ENCODE data around the gene FNDC7. TPM values are rescaled to one million over a fixed set of nuclear protein-coding genes. Genes with fewer than 3 reads are reported as not detected.

The FNDC7 gene
- total and polyA plus RNA-seq, 2 donors (not counting 3 experiments of a cell fraction or from before 2014, with no cell fraction given) = not detected

DNA sequence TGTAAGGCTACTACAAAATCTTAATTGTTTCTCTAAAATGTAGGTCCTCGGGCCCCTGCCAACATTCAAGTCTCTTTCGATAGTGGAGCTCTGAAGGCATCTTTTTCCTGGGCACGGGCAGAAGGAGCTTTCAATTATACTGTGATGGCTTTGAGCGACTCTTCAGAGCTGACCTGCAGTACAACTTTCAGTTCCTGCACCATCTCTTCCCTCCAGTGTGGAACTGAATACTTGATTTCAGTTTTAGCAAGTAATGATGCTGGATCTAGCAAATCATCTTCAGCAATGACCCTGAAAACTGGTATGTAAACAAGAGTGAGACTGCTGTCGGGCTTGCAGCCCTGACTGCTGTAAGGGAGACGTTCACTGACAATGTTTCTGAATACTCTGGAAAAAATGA lies 9.6 kb downstream of the FNDC7 start:
- dilution Hi-C loops (cut with MboI; ENCODE audit: extremely low pct_ligation_motif_present, low sequenced_read_pairs) (no loop called here), intact Hi-C loops (cut with micrococcal nuclease) (no loop called here)
- CTCF ChIA-PET = interaction anchor here (1.4 kb wide), 1 partner anchor 30 kb away, joined by 3 read pairs; the partner anchor contains the start of gene PRPF38B
- Histone ChIP-seq H3K4me1 (ENCODE audit: control insufficient read depth, extremely low read depth, insufficient read depth, low read length) (peaks cover 15% of the 10 kb centered on the region), H3K36me3 (ENCODE audit: control insufficient read depth in 2 of 2, extremely low read depth in 1 of 2, insufficient read depth in 2 of 2, low read length in 2 of 2) (no peaks in the 10 kb centered on the region), H3K9me1 (replicated peaks; ENCODE audit: control insufficient read depth, extremely low read depth, insufficient read depth, low read length) (no peaks in the 10 kb centered on the region), H3K9ac (replicated peaks; ENCODE audit: extremely low read depth, insufficient read depth, low read length) (no peak overlapping the region), H4K20me1 (replicated peaks; ENCODE audit: control insufficient read depth, extremely low read depth, insufficient read depth, low read length) (no peaks in the 10 kb centered on the region), H3K4me3 (replicated peaks in 1 of 3; ENCODE audit: insufficient read depth in 1 of 3, low read depth in 1 of 3, low read length in 3 of 3) (no peak overlapping the region), H3K27ac (ENCODE audit: insufficient read depth, low read depth, low read length) (no peak overlapping the region), H3K9me3 (replicated peaks; ENCODE audit: control insufficient read depth, insufficient read depth, low read length) (no peaks in the 10 kb centered on the region), H3K27me3 (ENCODE audit: control insufficient read depth in 2 of 2, insufficient read depth in 2 of 2, low read length in 2 of 2) (peaks cover 0 to 3% of the 10 kb centered on the region in 2 experiments), H3K4me2 (ENCODE audit: insufficient read depth, low read length) (no peak overlapping the region), H3K79me2 (ENCODE audit: control insufficient read depth, insufficient read depth, low read length) (no peaks in the 10 kb centered on the region), H2AFZ (ENCODE audit: low read depth, low read length) (no peak overlapping the region)
- TF ChIP-seq EZH2 (IDR thresholded peaks at IDR 0.05; ENCODE audit: borderline replicate concordance, low read depth, low read length, severe bottlenecking) (no peak), POLR2AphosphoS5 (IDR thresholded peaks at IDR 0.05; ENCODE audit: insufficient read depth, low read depth, low read length) (no peak), POLR2A (IDR thresholded peaks at IDR 0.05; ENCODE audit: low read depth, low read length) (no peak), MYC (IDR thresholded peaks at IDR 0.05; ENCODE audit: low read depth, low read length) (no peak), FOS (IDR thresholded peaks at IDR 0.05; ENCODE audit: borderline replicate concordance, insufficient read depth, low read length) (no peak), GATA2 (IDR thresholded peaks at IDR 0.05; ENCODE audit: insufficient read depth, insufficient read length, low read depth, low read length) (no peak), JUN (IDR thresholded peaks at IDR 0.05; ENCODE audit: borderline replicate concordance, insufficient read depth, insufficient read length, low read depth) (no peak)
- TF ChIP-seq, protein P1, sequence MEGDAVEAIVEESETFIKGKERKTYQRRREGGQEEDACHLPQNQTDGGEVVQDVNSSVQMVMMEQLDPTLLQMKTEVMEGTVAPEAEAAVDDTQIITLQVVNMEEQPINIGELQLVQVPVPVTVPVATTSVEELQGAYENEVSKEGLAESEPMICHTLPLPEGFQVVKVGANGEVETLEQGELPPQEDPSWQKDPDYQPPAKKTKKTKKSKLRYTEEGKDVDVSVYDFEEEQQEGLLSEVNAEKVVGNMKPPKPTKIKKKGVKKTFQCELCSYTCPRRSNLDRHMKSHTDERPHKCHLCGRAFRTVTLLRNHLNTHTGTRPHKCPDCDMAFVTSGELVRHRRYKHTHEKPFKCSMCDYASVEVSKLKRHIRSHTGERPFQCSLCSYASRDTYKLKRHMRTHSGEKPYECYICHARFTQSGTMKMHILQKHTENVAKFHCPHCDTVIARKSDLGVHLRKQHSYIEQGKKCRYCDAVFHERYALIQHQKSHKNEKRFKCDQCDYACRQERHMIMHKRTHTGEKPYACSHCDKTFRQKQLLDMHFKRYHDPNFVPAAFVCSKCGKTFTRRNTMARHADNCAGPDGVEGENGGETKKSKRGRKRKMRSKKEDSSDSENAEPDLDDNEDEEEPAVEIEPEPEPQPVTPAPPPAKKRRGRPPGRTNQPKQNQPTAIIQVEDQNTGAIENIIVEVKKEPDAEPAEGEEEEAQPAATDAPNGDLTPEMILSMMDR (IDR thresholded peaks at IDR 0.05; ENCODE audit: extremely low read depth in 1 of 2, insufficient read depth in 1 of 2, low read depth in 1 of 2, low read length in 2 of 2) = no peak
- TF ChIP-seq, protein P2, sequence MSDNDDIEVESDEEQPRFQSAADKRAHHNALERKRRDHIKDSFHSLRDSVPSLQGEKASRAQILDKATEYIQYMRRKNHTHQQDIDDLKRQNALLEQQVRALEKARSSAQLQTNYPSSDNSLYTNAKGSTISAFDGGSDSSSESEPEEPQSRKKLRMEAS (IDR thresholded peaks at IDR 0.05; ENCODE audit: insufficient read depth, insufficient read length) = no peak
- POLR2A ChIA-PET = no interaction called here
- BruUV-seq (replicated peaks) = no TSS peak
- FAIRE-seq (no peak), DNase-seq (ENCODE audit: low read depth, low spot score) (no peak)
